GM12878 (cell line): ENCODE data around the gene YEATS4. TPM values are rescaled to one million over a fixed set of nuclear protein-coding genes. Genes with fewer than 3 reads are reported as not detected.

Source experiments
- ATAC-seq: fragments of 200-7000 bp; cut with Tn5 transposase; 3 replicates; pipeline ENCODE4 v1.9.1; 2020; ENCODE audit warnings: mild to moderate bottlenecking, moderate library complexity
- BruUV-seq: library from RNA; stranded (reverse); fragments of 400-500 nt; replicated peaks from 2 replicates; lab custom pipeline; 2021; lab: Mats Ljungman, UMichigan
- CTCF ChIA-PET: fragments of 300-600 bp; sonication (Branson Sonifier 250); formaldehyde crosslinking; extraction: SDS; loops from one replicate; lab custom pipeline; 2021; ENCODE audit warnings: inconsistent platforms; lab: Yijun Ruan, JAX
- POLR2A ChIA-PET: fragments of 350-600 bp; formaldehyde crosslinking; extraction: SDS; loops from one replicate; lab custom pipeline; 2021; ENCODE audit warnings: inconsistent platforms; lab: Charles Lee
- RAD21 ChIA-PET: fragments of 300-600 bp; sonication (Branson Sonifier 250); formaldehyde crosslinking; loops from one replicate; lab custom pipeline; 2023; ENCODE audit warnings: antibody characterized with exemption; ENCODE audit not compliant: unreplicated experiment; lab: Charles Lee
- SMC1A ChIA-PET: fragments of 300-600 bp; sonication (Branson Sonifier 250); formaldehyde crosslinking; loops from one replicate; lab custom pipeline; 2023; ENCODE audit not compliant: unreplicated experiment, uncharacterized antibody; lab: Charles Lee
- DNase-seq: peaks from one replicate; pipeline ENCODE4 v3.0.0-alpha.2; 2011; ENCODE audit warnings: low read depth, low spot score
- FAIRE-seq: peaks from 3 replicates; lab custom pipeline; 2011; peaks lifted over from hg19 to GRCh38; lab: Jason Lieb, UNC
- H2AFZ ChIP-seq: 2 replicates; pipeline ENCODE4 v1.6.0; 2011; ENCODE audit warnings: low read depth, low read length, control low read depth; ENCODE audit not compliant: control insufficient read depth
- H3K27ac ChIP-seq: 2 replicates; pipeline ENCODE4 v1.5.1; 2011; ENCODE audit warnings: control low read depth; ENCODE audit not compliant: control insufficient read depth, insufficient read depth
- H3K27me3 ChIP-seq, 2 experiments: replicated peaks in 1 of 2; 2 replicates each; pipeline versions ENCODE4 v1.6.0 to v1.6.1; 2011; ENCODE audit warnings: low read length in 1 of 2; ENCODE audit not compliant: control insufficient read depth in 2 of 2, insufficient read depth in 2 of 2
- H3K36me3 ChIP-seq, 2 experiments: 2 replicates each; pipeline ENCODE4 v1.5.1; 2011; ENCODE audit warnings: low read length in 1 of 2; ENCODE audit not compliant: control insufficient read depth in 2 of 2, insufficient read depth in 2 of 2
- H3K4me1 ChIP-seq: 2 replicates; pipeline ENCODE4 v1.6.1; 2011; ENCODE audit warnings: mild to moderate bottlenecking, low read length, moderate library complexity, mixed read lengths; ENCODE audit not compliant: control insufficient read depth, insufficient read depth
- H3K4me2 ChIP-seq: 2 replicates; pipeline ENCODE4 v1.6.0; 2011; ENCODE audit warnings: control low read depth; ENCODE audit not compliant: control insufficient read depth, insufficient read depth
- H3K4me3 ChIP-seq: fragments of 200-600 bp; sonication (generic); 2 replicates; pipeline ENCODE4 v1.5.1; 2016
- H3K79me2 ChIP-seq: 2 replicates; pipeline ENCODE4 v1.6.0; 2011; ENCODE audit warnings: low read length; ENCODE audit not compliant: control insufficient read depth, insufficient read depth
- H3K9ac ChIP-seq: 2 replicates; pipeline ENCODE4 v1.8.0; 2011; ENCODE audit warnings: low read length, control low read depth, mixed read lengths; ENCODE audit not compliant: control insufficient read depth, insufficient read depth
- H3K9me3 ChIP-seq: replicated peaks from 3 replicates; pipeline ENCODE4 v1.5.1; 2011; ENCODE audit warnings: mild to moderate bottlenecking, low read length; ENCODE audit not compliant: control insufficient read depth, insufficient read depth
- H4K20me1 ChIP-seq: 2 replicates; pipeline ENCODE4 v1.6.0; 2011; ENCODE audit not compliant: control insufficient read depth, insufficient read depth
- ATF3 ChIP-seq: IDR thresholded peaks from 2 replicates; pipeline ENCODE4 v1.6.1; 2011; ENCODE audit warnings: low read depth, mild to moderate bottlenecking, low read length, moderate library complexity, borderline replicate concordance; ENCODE audit errors: extremely low read depth
- BACH1 ChIP-seq: fragments of 450-650 bp; IDR thresholded peaks from 2 replicates; pipeline ENCODE4 v1.6.1; 2017; ENCODE audit warnings: mild to moderate bottlenecking, borderline replicate concordance
- CBX3 ChIP-seq: fragments of 200-600 bp; sonication (generic); IDR thresholded peaks from 2 replicates; pipeline ENCODE4 v1.6.1; 2016; ENCODE audit warnings: low read depth, borderline replicate concordance
- CBX5 ChIP-seq: sonication (generic); IDR thresholded peaks from 2 replicates; pipeline ENCODE4 v1.6.1; 2016; ENCODE audit warnings: low read depth, moderate library complexity, mild to moderate bottlenecking, inconsistent platforms
- CEBPZ ChIP-seq: fragments of 150-350 bp; IDR thresholded peaks from 2 replicates; pipeline ENCODE4 v1.6.1; 2016; ENCODE audit warnings: low read depth, low read length
- CHD1 ChIP-seq: IDR thresholded peaks from 2 replicates; pipeline ENCODE4 v1.6.1; 2012; ENCODE audit warnings: low read depth, low read length, improper control_type of control experiment
- CREB1 ChIP-seq: IDR thresholded peaks from 2 replicates; pipeline ENCODE4 v1.6.1; 2012; ENCODE audit warnings: low read depth, mild to moderate bottlenecking, inconsistent platforms
- EGR1 ChIP-seq, 2 experiments: IDR thresholded peaks; 1 replicate in 1 of 2; 2 replicates in 1 of 2; pipeline ENCODE4 v1.6.1; 2011 to 2012; ENCODE audit warnings: low read depth in 2 of 2, low read length in 2 of 2, borderline replicate concordance in 1 of 2, mild to moderate bottlenecking in 1 of 2, moderate library complexity in 1 of 2
- FOXK2 ChIP-seq: fragments of 450-650 bp; IDR thresholded peaks from 2 replicates; pipeline ENCODE4 v1.6.1; 2017; ENCODE audit warnings: mild to moderate bottlenecking, moderate library complexity
- FOXM1 ChIP-seq: IDR thresholded peaks from 2 replicates; pipeline ENCODE4 v1.6.1; 2012; ENCODE audit warnings: low read depth, mild to moderate bottlenecking, inconsistent platforms, low read length, moderate library complexity
- NFIC ChIP-seq: IDR thresholded peaks from 2 replicates; pipeline ENCODE4 v1.6.1; 2012; ENCODE audit warnings: low read depth, mild to moderate bottlenecking, inconsistent platforms, low read length, moderate library complexity
- NFYA ChIP-seq: IDR thresholded peaks from 2 replicates; pipeline ENCODE4 v1.6.1; 2011; ENCODE audit warnings: low read depth, mild to moderate bottlenecking, low read length, improper control_type of control experiment, borderline replicate concordance
- RAD21 ChIP-seq: IDR thresholded peaks from 2 replicates; pipeline ENCODE4 v1.6.1; 2011; ENCODE audit warnings: mild to moderate bottlenecking, low read depth, low read length, moderate library complexity; ENCODE audit not compliant: insufficient read depth
- RCOR1 ChIP-seq: conservative IDR thresholded peaks from 2 replicates; pipeline ENCODE4 v1.6.1; 2012; ENCODE audit warnings: low read depth, low read length, improper control_type of control experiment
- SKIL ChIP-seq: fragments of 450-650 bp; IDR thresholded peaks from 2 replicates; pipeline ENCODE4 v1.6.1; 2017; ENCODE audit warnings: mild to moderate bottlenecking, low read depth, inconsistent platforms; ENCODE audit not compliant: poor library complexity, severe bottlenecking
- SMC3 ChIP-seq: IDR thresholded peaks from 2 replicates; pipeline ENCODE4 v1.6.1; 2011; ENCODE audit warnings: low read length, improper control_type of control experiment, borderline replicate concordance
- SUPT20H ChIP-seq: IDR thresholded peaks from 2 replicates; pipeline ENCODE4 v1.6.1; 2011; ENCODE audit warnings: low read depth, mild to moderate bottlenecking, low read length, moderate library complexity, borderline replicate concordance; ENCODE audit not compliant: control insufficient read depth
- TBL1XR1 ChIP-seq: IDR thresholded peaks from 2 replicates; pipeline ENCODE4 v1.6.1; 2012; ENCODE audit warnings: low read depth, low read length, improper control_type of control experiment
- ZSCAN29 ChIP-seq: fragments of 450-650 bp; IDR thresholded peaks from 2 replicates; pipeline ENCODE4 v1.6.1; 2017; ENCODE audit warnings: mild to moderate bottlenecking, moderate library complexity
- WGBS: methylation state at CpG from one replicate; pipeline ENCODE4 v1.1.6; 2016; ENCODE audit warnings: low lambda C conversion rate; ENCODE audit not compliant: insufficient replicate concordance, insufficient coverage; ENCODE audit errors: missing lambda C conversion rate; 5-methylcytosine and 5-hydroxymethylcytosine counted together
- in situ Hi-C: fragments of 300-500 bp; cut with MboI; formaldehyde crosslinking; loops from 9 replicates; pipeline ENCODE4 v1.14.3; 2018; ENCODE audit warnings: mixed read lengths
- intact Hi-C: fragments of 100-400 bp; cut with micrococcal nuclease; formaldehyde crosslinking; loops from one replicate; pipeline ENCODE4 v1.14.2; 2022; ENCODE audit not compliant: unreplicated experiment
- polyA plus RNA-seq, 11 experiments: library from polyadenylated mRNA; depleted of rRNA in 4 of 11; unstranded in 6 of 11; stranded (reverse) in 5 of 11; fragments of >200 nt; fragmentation: Nextera tagmentation in 4 of 11; fragmentation: Illumina TruSeq in 1 of 11; extraction: Ambion mirVana in 4 of 11; extraction: Trizol in 1 of 11; gene quantifications; 1 replicate in 1 of 11; 2 replicates in 10 of 11; pipeline versions ENCODE4 v1.2.1 to v1.2.3, GENCODE V29; 2011 to 2016; ENCODE audit warnings: inconsistent platforms in 2 of 11, missing spikeins in 2 of 11, low read depth in 1 of 11
- total RNA-seq, 4 experiments: library from RNA; depleted of rRNA in 3 of 4; stranded (reverse); fragments of >200 nt in 3 of 4; fragmentation: Illumina TruSeq in 1 of 4; extraction: Trizol in 1 of 4; gene quantifications; 2 replicates each; pipeline versions ENCODE4 v1.2.1 to v1.2.3, GENCODE V29; 2013 to 2021

YEATS4 gene
- total and polyA plus RNA-seq, 10 of the 15 experiments (the other 5 are each of a cell fraction or from before 2014, with no cell fraction given), result 23.8 to 45.4 (median 36.8) TPM

GRCh38 chr12:69331519-69331908 is 28.0 kb upstream of the YEATS4 start:
- POLR2A ChIA-PET, result interaction anchor here (0.5 kb wide), 1 partner anchor 66 kb away, joined by 5 read pairs; no protein-coding TSS in a partner anchor

More at GRCh38 chr12:69331519-69331908, 28.0 kb upstream of the YEATS4 start:
- no peaks in the 10 kb centered on the region for H3K79me2 ChIP-seq
- peak overlapping the region; percentile 94 for H2AFZ ChIP-seq
- ChIA-PET RAD21 (interaction anchor here (0.9 to 2.0 kb wide), 3 partner anchors 27 to 90 kb away, joined by 4 to 6 read pairs (median 4); no protein-coding TSS in a partner anchor), SMC1A (interaction anchor here (1.3 kb wide), 1 partner anchor 11 kb away, joined by 3 read pairs; no protein-coding TSS in a partner anchor)
- H3K9me3 ChIP-seq, result no peaks in the 10 kb centered on the region
- in situ Hi-C loops, result no loop called here
- H3K4me2 ChIP-seq, result peak overlapping the region; percentile 83
- H4K20me1 ChIP-seq, result no peaks in the 10 kb centered on the region
- TF ChIP-seq FOXK2, result no peak
- no peak for TF ChIP-seq RAD21
- no peak for TF ChIP-seq CBX3
- TF ChIP-seq CREB1, result no peak
- no peak for TF ChIP-seq EGR1 (IDR thresholded peaks at IDR 0.05; ENCODE audit: borderline replicate concordance in 1 of 2, low read depth in 2 of 2, low read length in 2 of 2)
- no peak for TF ChIP-seq BACH1
- no peak for TF ChIP-seq CHD1
- TF ChIP-seq RCOR1, result no peak
- TF ChIP-seq CBX5, result no peak
- TF ChIP-seq FOXM1, result no peak
- no peak for TF ChIP-seq SUPT20H
- TF ChIP-seq SMC3, result no peak
- TF ChIP-seq TBL1XR1, result no peak
- TF ChIP-seq ZSCAN29, result no peak
- TF ChIP-seq ATF3, result no peak
- TF ChIP-seq NFYA, result no peak
- TF ChIP-seq NFIC, result no peak
- no peak for TF ChIP-seq SKIL
- no peak for TF ChIP-seq CEBPZ
- TF ChIP-seq, all 136 proteins: peak for 0
- H3K4me1 ChIP-seq, result no peaks in the 10 kb centered on the region
- BruUV-seq, result no TSS peak
- 49% methylated on average over 7 of the region's 7 CpGs for WGBS
- ATAC-seq (no peak), DNase-seq (no peak), FAIRE-seq (no peak)
- H3K4me3 ChIP-seq, result peak overlapping the region; percentile 48
- H3K9ac ChIP-seq, result peak overlapping the region; percentile 51; the same call in 1 of the 2 replicates
- intact Hi-C loops, result loop anchor here (10.0 kb wide), 1 partner anchor 177 kb away; no protein-coding TSS in a partner anchor
- CTCF ChIA-PET, result interaction anchor here (0.7 to 3.0 kb wide), 5 partner anchors 26 to 1479 kb away, joined by 3 to 21 read pairs (median 6); no protein-coding TSS in a partner anchor
- H3K27ac ChIP-seq, result no peak overlapping the region
- no peaks in the 10 kb centered on the region for H3K36me3 ChIP-seq
- H3K27me3 ChIP-seq, result no peaks in the 10 kb centered on the region
